ENCODE results near the gene TCERG1. TPM values are rescaled to one million over a fixed set of nuclear protein-coding genes. Genes with fewer than 3 reads are reported as not detected.
A peak's percentile ranks its signal among the peaks of the same experiment; 100 is the strongest.

Gene TCERG1
- total RNA-seq, 1 donor from 2014 or later, result 32.6 TPM

DNA sequence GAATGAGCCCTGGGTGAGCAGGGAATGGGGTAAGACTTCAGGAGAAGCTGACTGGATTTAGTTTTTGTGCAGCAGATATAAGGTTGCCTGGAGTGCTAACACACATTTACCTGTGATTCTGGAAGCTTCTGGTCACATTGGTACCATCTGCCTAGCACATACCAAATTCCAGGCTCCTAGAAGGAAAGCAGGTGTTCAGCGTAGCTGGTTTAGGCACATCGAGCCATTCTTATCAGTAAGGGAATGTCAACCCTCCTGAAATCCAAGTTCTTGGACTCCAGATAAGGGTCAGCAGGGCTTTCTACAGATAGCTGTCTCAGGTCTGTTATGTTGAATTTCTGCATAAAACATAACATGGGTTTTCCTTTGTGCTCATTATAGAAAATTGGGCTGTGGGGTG is 10.3 kb downstream of the TCERG1 start:
- FAIRE-seq, result no peak
- Histone ChIP-seq H3K36me3 (ENCODE audit: control insufficient read depth, insufficient read depth, low read length) (peaks cover 13% of the 10 kb centered on the region), H3K27me3 (ENCODE audit: control insufficient read depth, insufficient read depth, low read length) (no peaks in the 10 kb centered on the region)

GRCh38 chr5:146458894-146459293 is 11.8 kb downstream of the TCERG1 start:
- Histone ChIP-seq H3K4me3 (ENCODE audit: low read depth, low read length) (no peak overlapping the region), H3K27me3 (ENCODE audit: control insufficient read depth, insufficient read depth, low read length) (no peaks in the 10 kb centered on the region), H3K36me3 (ENCODE audit: control insufficient read depth, insufficient read depth, low read length) (peaks cover 15% of the 10 kb centered on the region)
- no peak for FAIRE-seq
- no peak for DNase-seq (ENCODE audit: low read depth)
- TF ChIP-seq, protein P1, sequence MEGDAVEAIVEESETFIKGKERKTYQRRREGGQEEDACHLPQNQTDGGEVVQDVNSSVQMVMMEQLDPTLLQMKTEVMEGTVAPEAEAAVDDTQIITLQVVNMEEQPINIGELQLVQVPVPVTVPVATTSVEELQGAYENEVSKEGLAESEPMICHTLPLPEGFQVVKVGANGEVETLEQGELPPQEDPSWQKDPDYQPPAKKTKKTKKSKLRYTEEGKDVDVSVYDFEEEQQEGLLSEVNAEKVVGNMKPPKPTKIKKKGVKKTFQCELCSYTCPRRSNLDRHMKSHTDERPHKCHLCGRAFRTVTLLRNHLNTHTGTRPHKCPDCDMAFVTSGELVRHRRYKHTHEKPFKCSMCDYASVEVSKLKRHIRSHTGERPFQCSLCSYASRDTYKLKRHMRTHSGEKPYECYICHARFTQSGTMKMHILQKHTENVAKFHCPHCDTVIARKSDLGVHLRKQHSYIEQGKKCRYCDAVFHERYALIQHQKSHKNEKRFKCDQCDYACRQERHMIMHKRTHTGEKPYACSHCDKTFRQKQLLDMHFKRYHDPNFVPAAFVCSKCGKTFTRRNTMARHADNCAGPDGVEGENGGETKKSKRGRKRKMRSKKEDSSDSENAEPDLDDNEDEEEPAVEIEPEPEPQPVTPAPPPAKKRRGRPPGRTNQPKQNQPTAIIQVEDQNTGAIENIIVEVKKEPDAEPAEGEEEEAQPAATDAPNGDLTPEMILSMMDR (IDR thresholded peaks at IDR 0.05; ENCODE audit: insufficient read depth, low read length, severe bottlenecking), result no peak

More for the DNA sequence above, 10.3 kb downstream of the TCERG1 start:
- no peak for DNase-seq (ENCODE audit: low read depth)
- TF ChIP-seq, protein P1 (IDR thresholded peaks at IDR 0.05; ENCODE audit: insufficient read depth, low read length, severe bottlenecking), result no peak
- H3K4me3 ChIP-seq (ENCODE audit: low read depth, low read length), result no peak overlapping the region

GRCh38 chr5:146461319-146461718 is 14.2 kb downstream of the TCERG1 start:
- H3K36me3 ChIP-seq (ENCODE audit: control insufficient read depth, insufficient read depth, low read length), result peaks cover 16% of the 10 kb centered on the region
- no peaks in the 10 kb centered on the region for H3K27me3 ChIP-seq (ENCODE audit: control insufficient read depth, insufficient read depth, low read length)
- H3K4me3 ChIP-seq (ENCODE audit: low read depth, low read length), result no peak overlapping the region
- FAIRE-seq, result no peak
- no peak for DNase-seq (ENCODE audit: low read depth)
- TF ChIP-seq, protein P1 (IDR thresholded peaks at IDR 0.05; ENCODE audit: insufficient read depth, low read length, severe bottlenecking), result no peak

DNA sequence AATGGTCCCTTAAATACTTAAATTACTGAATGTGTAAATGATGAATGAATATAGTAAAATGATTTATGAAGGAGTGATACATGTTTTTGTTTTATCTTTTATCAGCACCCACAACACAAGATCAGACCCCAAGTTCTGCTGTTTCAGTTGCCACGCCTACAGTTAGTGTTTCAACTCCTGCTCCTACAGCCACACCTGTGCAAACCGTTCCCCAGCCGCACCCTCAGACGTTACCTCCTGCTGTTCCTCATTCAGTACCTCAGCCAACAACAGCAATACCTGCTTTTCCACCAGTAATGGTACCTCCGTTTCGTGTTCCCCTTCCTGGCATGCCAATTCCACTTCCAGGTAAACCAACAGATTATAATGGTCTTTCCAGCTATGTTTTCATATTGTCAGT is 16.3 kb downstream of the TCERG1 start:
- no peaks in the 10 kb centered on the region for H3K27me3 ChIP-seq (ENCODE audit: control insufficient read depth, insufficient read depth, low read length)
- FAIRE-seq (no peak), DNase-seq (ENCODE audit: low read depth) (no peak)
- H3K36me3 ChIP-seq (ENCODE audit: control insufficient read depth, insufficient read depth, low read length), result peaks cover 12% of the 10 kb centered on the region
- TF ChIP-seq, protein P1 (IDR thresholded peaks at IDR 0.05; ENCODE audit: insufficient read depth, low read length, severe bottlenecking), result no peak
- no peak overlapping the region for H3K4me3 ChIP-seq (ENCODE audit: low read depth, low read length)

DNA sequence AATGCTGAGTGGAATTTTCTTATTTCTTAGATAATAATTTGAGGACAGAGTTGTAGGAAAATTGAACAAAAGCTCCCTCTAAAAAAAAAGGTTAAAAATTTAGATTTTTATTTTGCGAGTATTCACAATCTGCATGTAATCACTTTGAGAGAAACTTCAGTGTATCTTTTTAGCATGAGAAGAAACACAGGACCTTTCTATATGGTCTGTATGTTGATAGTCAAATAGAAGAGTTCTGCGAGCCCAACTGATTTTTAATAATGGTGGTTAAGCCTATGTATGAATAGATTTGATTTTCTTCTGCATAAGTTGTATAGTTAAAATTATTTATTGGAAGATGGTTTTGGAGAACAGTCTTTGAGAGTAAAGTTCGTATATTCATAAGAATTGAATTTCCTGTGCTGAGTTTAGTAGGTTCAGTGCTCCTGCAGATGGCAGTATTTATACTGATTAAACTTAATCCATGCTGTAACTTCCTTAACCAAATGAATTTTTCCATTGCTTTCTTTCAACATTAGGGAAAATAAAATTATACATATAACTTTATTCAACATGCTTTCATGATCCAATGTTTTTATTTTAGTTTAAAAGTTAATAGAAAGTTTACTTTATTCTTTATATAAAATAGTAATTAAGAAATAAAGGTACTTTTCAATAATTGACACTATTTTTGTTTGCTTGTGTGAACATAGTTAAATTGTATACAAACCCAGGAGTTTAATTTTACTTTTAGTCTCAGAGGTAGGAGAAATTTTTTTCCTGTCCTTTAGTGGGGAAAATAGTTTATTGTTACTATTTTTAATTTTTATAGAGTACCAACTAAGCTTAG is 19.6 kb downstream of the TCERG1 start:
- Histone ChIP-seq H3K27me3 (ENCODE audit: control insufficient read depth, insufficient read depth, low read length) (no peaks in the 10 kb centered on the region), H3K36me3 (ENCODE audit: control insufficient read depth, insufficient read depth, low read length) (peaks cover 16% of the 10 kb centered on the region), H3K4me3 (ENCODE audit: low read depth, low read length) (no peak overlapping the region)
- DNase-seq (ENCODE audit: low read depth) (peak; percentile 44), FAIRE-seq (no peak)
- TF ChIP-seq, protein P1 (IDR thresholded peaks at IDR 0.05; ENCODE audit: insufficient read depth, low read length, severe bottlenecking), result peak; percentile 31

All from bronchial epithelial cell (primary cell).